ENCODE measurements around the gene C1QTNF1.

- no peak for TF ChIP-seq CTCF (IDR thresholded peaks at IDR 0.05)
- no peak for TF ChIP-seq POLR2A (IDR thresholded peaks at IDR 0.05)
These were observed 726 bp upstream of the C1QTNF1 start for GRCh38 chr17:79023180-79023705.

All from thyroid gland (tissue), 4 donors.